DOHH2 (cell line): ENCODE results near the gene MYO5A.

Experiments
- H3F3A ChIP-seq: fragments of 200-600 bp; sonication (generic), shearing (Covaris generic); 2 replicates; pipeline ENCODE4 v1.6.0; 2016; ENCODE audit warnings: antibody characterized with exemption, mild to moderate bottlenecking; ENCODE audit not compliant: control insufficient read depth, insufficient read depth
- H3K27ac ChIP-seq: fragments of 200-600 bp; sonication (generic); 2 replicates; pipeline ENCODE4 v1.5.1; 2014; ENCODE audit warnings: low read depth, mild to moderate bottlenecking, low read length, moderate library complexity
- H3K27me3 ChIP-seq: fragments of 200-600 bp; sonication (generic); 2 replicates; pipeline ENCODE4 v1.6.1; 2014; ENCODE audit warnings: mild to moderate bottlenecking, low read length, mixed read lengths; ENCODE audit not compliant: control insufficient read depth
- H3K36me3 ChIP-seq: fragments of 200-600 bp; sonication (generic); 2 replicates; pipeline ENCODE4 v1.6.1; 2014; ENCODE audit warnings: mild to moderate bottlenecking, low read length, moderate library complexity, mixed read lengths; ENCODE audit not compliant: control insufficient read depth
- H3K4me1 ChIP-seq: fragments of 200-600 bp; sonication (generic); 2 replicates; pipeline ENCODE4 v1.6.1; 2014; ENCODE audit warnings: mild to moderate bottlenecking, low read length, mixed read lengths; ENCODE audit not compliant: control insufficient read depth
- H3K4me2 ChIP-seq: fragments of 200-600 bp; sonication (generic); 2 replicates; pipeline ENCODE4 v1.6.0; 2014; ENCODE audit warnings: mild to moderate bottlenecking, low read length, moderate library complexity
- H3K4me3 ChIP-seq: fragments of 200-600 bp; sonication (generic); 2 replicates; pipeline ENCODE4 v1.5.1; 2014; ENCODE audit warnings: mild to moderate bottlenecking, low read length, mixed read lengths
- H3K79me2 ChIP-seq: fragments of 200-600 bp; sonication (generic); 2 replicates; pipeline ENCODE4 v1.6.1; 2014; ENCODE audit warnings: mild to moderate bottlenecking, low read length, mixed read lengths; ENCODE audit not compliant: control insufficient read depth
- H3K9me2 ChIP-seq: fragments of 200-600 bp; sonication (generic); replicated peaks from 2 replicates; pipeline ENCODE4 v1.6.1; 2014; ENCODE audit warnings: mild to moderate bottlenecking, low read length, mixed read lengths; ENCODE audit not compliant: control insufficient read depth
- H3K9me3 ChIP-seq: fragments of 200-600 bp; sonication (generic); 2 replicates; pipeline ENCODE4 v1.6.1; 2014; ENCODE audit warnings: antibody characterized with exemption, low read length, mixed read lengths; ENCODE audit not compliant: control insufficient read depth, insufficient read depth
- H4K20me1 ChIP-seq: fragments of 200-600 bp; sonication (generic); 2 replicates; pipeline ENCODE4 v1.6.0; 2014; ENCODE audit warnings: low read depth, mild to moderate bottlenecking, antibody characterized with exemption, low read length, moderate library complexity; ENCODE audit not compliant: control insufficient read depth, insufficient read depth
- EZH2phosphoT487 ChIP-seq: fragments of 200-600 bp; sonication (generic); IDR thresholded peaks from 2 replicates; pipeline ENCODE4 v1.6.1; 2017; ENCODE audit warnings: borderline replicate concordance, mild to moderate bottlenecking, antibody characterized with exemption, low read length, moderate library complexity, mixed read lengths
- TF ChIP-seq, protein P1 (sequence below): fragments of 200-600 bp; sonication (generic); IDR thresholded peaks from one replicate; pipeline ENCODE4 v1.5.1; 2014; ENCODE audit warnings: antibody characterized with exemption, mild to moderate bottlenecking, low read depth, low read length; ENCODE audit not compliant: poor library complexity, severe bottlenecking

Gene MYO5A

DNA sequence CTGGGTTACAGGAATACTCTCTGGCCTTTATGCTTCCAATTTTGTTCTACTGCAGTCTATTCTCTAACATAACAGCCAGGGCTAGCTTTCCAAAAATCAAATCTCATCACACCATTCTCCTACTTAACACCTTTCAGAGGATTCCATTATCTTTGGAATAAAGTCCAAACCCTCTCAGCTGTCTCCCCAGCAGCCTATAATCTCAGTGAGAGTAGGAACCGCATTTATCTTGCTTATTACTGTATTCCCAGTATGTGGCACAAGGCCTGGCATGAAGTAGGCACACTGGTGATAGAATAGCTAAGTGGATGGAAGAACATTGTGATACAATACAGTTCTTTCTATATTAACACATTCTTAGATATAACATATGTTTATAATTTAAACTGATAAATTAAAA lies 184.1 kb downstream of the MYO5A start:
- no peaks in the 10 kb centered on the region for H3K9me3 ChIP-seq
- H3F3A ChIP-seq: no peaks in the 10 kb centered on the region
- no peaks in the 10 kb centered on the region for H4K20me1 ChIP-seq
- peaks cover 2% of the 10 kb centered on the region; the same call in 1 of the 2 replicates for H3K36me3 ChIP-seq
- no peaks in the 10 kb centered on the region for H3K9me2 ChIP-seq
- TF ChIP-seq, protein P1, sequence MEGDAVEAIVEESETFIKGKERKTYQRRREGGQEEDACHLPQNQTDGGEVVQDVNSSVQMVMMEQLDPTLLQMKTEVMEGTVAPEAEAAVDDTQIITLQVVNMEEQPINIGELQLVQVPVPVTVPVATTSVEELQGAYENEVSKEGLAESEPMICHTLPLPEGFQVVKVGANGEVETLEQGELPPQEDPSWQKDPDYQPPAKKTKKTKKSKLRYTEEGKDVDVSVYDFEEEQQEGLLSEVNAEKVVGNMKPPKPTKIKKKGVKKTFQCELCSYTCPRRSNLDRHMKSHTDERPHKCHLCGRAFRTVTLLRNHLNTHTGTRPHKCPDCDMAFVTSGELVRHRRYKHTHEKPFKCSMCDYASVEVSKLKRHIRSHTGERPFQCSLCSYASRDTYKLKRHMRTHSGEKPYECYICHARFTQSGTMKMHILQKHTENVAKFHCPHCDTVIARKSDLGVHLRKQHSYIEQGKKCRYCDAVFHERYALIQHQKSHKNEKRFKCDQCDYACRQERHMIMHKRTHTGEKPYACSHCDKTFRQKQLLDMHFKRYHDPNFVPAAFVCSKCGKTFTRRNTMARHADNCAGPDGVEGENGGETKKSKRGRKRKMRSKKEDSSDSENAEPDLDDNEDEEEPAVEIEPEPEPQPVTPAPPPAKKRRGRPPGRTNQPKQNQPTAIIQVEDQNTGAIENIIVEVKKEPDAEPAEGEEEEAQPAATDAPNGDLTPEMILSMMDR: no peak
- TF ChIP-seq EZH2phosphoT487: no peak
- H3K4me2 ChIP-seq: no peak overlapping the region
- H3K4me1 ChIP-seq: no peaks in the 10 kb centered on the region
- no peaks in the 10 kb centered on the region for H3K79me2 ChIP-seq
- H3K27ac ChIP-seq: no peak overlapping the region
- H3K4me3 ChIP-seq: no peak overlapping the region
- no peaks in the 10 kb centered on the region for H3K27me3 ChIP-seq

DNA sequence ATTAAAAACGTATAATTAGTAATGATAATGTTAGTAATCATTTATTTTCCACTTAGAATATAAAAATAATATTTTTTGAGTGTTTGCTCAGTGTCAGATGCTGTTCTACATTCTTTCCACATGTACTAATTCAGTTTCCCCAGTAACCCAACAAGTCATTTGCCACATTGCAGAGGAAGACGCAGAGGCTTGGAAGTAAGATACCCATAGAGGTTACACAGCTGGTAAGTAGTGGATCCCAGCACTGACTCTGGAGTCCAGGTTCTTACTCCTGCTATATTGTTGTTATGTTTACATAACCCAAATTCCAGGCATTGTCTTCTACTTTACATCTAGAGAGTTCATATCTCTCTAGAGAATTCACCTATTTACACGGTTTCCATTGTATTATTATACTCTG lies 184.8 kb downstream of the MYO5A start:
- H3K9me3 ChIP-seq: no peaks in the 10 kb centered on the region
- H3K36me3 ChIP-seq: peaks cover 2% of the 10 kb centered on the region; the same call in 1 of the 2 replicates
- no peak overlapping the region for H3K4me2 ChIP-seq
- no peaks in the 10 kb centered on the region for H3K4me1 ChIP-seq
- no peak for TF ChIP-seq EZH2phosphoT487
- TF ChIP-seq, protein P1: no peak
- no peaks in the 10 kb centered on the region for H3F3A ChIP-seq
- H3K79me2 ChIP-seq: no peaks in the 10 kb centered on the region
- H3K9me2 ChIP-seq: no peaks in the 10 kb centered on the region
- no peak overlapping the region for H3K4me3 ChIP-seq
- H3K27ac ChIP-seq: no peak overlapping the region
- H4K20me1 ChIP-seq: no peaks in the 10 kb centered on the region
- no peaks in the 10 kb centered on the region for H3K27me3 ChIP-seq

DNA sequence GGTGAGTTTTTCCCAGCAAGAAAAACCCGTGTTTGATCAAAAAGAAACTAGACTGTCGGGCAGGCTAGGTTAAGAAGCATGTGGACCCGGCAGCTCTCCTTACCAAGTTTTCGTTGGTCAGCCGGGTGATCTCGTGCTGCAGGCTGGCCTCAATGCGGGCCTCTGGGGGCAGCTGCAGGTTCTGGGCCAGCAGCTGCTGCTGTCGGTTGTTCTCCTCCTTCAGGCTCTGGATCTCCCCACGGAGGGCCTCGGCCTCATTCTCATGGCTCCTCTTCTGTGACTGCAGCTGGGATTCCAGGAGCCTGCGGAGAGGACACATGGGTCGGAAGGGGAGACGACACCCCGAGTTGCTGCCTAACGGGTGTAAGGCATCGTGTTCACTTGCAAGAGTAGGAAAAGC lies 188.6 kb downstream of the MYO5A start:
- Histone ChIP-seq H4K20me1 (no peaks in the 10 kb centered on the region), H3K27ac (no peak overlapping the region), H3K9me2 (no peaks in the 10 kb centered on the region), H3K36me3 (no peaks in the 10 kb centered on the region), H3F3A (no peaks in the 10 kb centered on the region), H3K79me2 (no peaks in the 10 kb centered on the region), H3K9me3 (no peaks in the 10 kb centered on the region), H3K4me3 (no peak overlapping the region), H3K4me2 (no peak overlapping the region), H3K4me1 (no peaks in the 10 kb centered on the region), H3K27me3 (no peaks in the 10 kb centered on the region)
- no peak for TF ChIP-seq EZH2phosphoT487
- TF ChIP-seq, protein P1: no peak

- TF ChIP-seq, protein P1: no peak
- TF ChIP-seq EZH2phosphoT487: no peak
Observed at GRCh38 chr15:52338891-52339290, 189.8 kb downstream of the MYO5A start.

More at GRCh38 chr15:52338891-52339290, 189.8 kb downstream of the MYO5A start:
- Histone ChIP-seq H3K4me1 (no peaks in the 10 kb centered on the region), H3F3A (no peaks in the 10 kb centered on the region), H3K27ac (no peak overlapping the region), H3K9me3 (no peaks in the 10 kb centered on the region), H3K9me2 (no peaks in the 10 kb centered on the region), H4K20me1 (no peaks in the 10 kb centered on the region), H3K79me2 (no peaks in the 10 kb centered on the region), H3K4me2 (no peak overlapping the region), H3K36me3 (peaks cover 3% of the 10 kb centered on the region; the same call in 1 of the 2 replicates), H3K27me3 (no peaks in the 10 kb centered on the region), H3K4me3 (no peak overlapping the region)
